Thoracic aorta (tissue), 2 donors: ENCODE results near the gene SLC36A4. TPM values are rescaled to one million over a fixed set of nuclear protein-coding genes. Genes with fewer than 3 reads are reported as not detected.

Experiments
- ATAC-seq: fragments of 150-250 bp; one replicate; pipeline ENCODE4 v1.8.0; 2017; ENCODE audit warnings: low read depth; ENCODE audit not compliant: insufficient number of reproducible peaks, low FRiP score
- DNase-seq: peaks from one replicate; pipeline ENCODE4 v3.0.0-alpha.2; 2020; ENCODE audit warnings: low spot score
- H3K27ac ChIP-seq, 2 donors: fragments of 200-600 bp; sonication (generic); 1 replicate in 1 of 2; 2 replicates in 1 of 2; pipeline ENCODE4 v1.5.1; 2016; ENCODE audit warnings: mild to moderate bottlenecking in 2 of 2, moderate library complexity in 2 of 2
- H3K27me3 ChIP-seq: fragments of 200-600 bp; sonication (generic); replicated peaks from 2 replicates; pipeline ENCODE4 v1.6.0; 2016; ENCODE audit warnings: mild to moderate bottlenecking; ENCODE audit not compliant: insufficient read depth
- H3K36me3 ChIP-seq: fragments of 200-600 bp; sonication (generic); one replicate; pipeline ENCODE4 v1.5.1; 2016
- H3K4me1 ChIP-seq, 2 donors: fragments of 200-600 bp; sonication (generic); 1 replicate in 1 of 2; 2 replicates in 1 of 2; pipeline versions ENCODE4 v1.5.1 to v1.6.0; 2016; ENCODE audit warnings: low read depth in 2 of 2, mild to moderate bottlenecking in 1 of 2; ENCODE audit not compliant: control insufficient read depth in 1 of 2
- H3K4me3 ChIP-seq: fragments of 200-600 bp; sonication (generic); 2 replicates; pipeline ENCODE4 v1.5.1; 2016; ENCODE audit warnings: mild to moderate bottlenecking
- H3K9me3 ChIP-seq: fragments of 200-600 bp; sonication (generic); 2 replicates; pipeline ENCODE4 v1.5.1; 2016
- total RNA-seq, 2 donors: library from RNA; depleted of rRNA; stranded (reverse); fragments of >200 nt; gene quantifications; one replicate each; pipeline versions ENCODE4 v1.1.0 to v1.2.3, GENCODE V29; 2016
- TF ChIP-seq, protein P1 (sequence below): fragments of 200-600 bp; sonication (generic); IDR thresholded peaks from one replicate; pipeline ENCODE4 v1.5.1; 2019; ENCODE audit warnings: antibody characterized with exemption

SLC36A4 gene
- total RNA-seq, 2 donors from 2014 or later: 8.5 to 27.2 TPM

DNA sequence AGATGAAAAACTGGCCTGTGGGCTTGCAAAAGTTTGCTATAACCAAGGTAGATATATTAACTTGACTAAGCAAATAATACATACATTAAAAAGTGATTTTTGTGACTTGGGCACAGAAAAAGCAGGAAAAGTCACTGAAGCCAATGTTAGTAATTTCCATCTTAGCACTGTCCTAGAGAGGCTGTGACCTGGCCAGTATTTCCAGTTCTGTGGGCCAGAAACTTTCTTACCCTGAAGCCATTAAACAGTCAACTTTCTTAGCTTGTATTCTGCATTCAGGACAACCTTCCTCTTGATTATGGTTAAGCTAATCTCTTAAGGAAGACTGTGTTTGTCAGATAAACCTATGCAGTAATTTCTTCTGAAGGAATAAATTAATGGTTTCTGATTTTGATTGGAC is 22.3 kb upstream of the SLC36A4 start:
- Histone ChIP-seq H3K36me3 (no peaks in the 10 kb centered on the region), H3K9me3 (no peaks in the 10 kb centered on the region), H3K27ac (no peak overlapping the region), H3K4me1 (no peaks in the 10 kb centered on the region), H3K4me3 (no peak overlapping the region), H3K27me3 (no peaks in the 10 kb centered on the region)
- DNase-seq (no peak), ATAC-seq (no peak)
- TF ChIP-seq, protein P1, sequence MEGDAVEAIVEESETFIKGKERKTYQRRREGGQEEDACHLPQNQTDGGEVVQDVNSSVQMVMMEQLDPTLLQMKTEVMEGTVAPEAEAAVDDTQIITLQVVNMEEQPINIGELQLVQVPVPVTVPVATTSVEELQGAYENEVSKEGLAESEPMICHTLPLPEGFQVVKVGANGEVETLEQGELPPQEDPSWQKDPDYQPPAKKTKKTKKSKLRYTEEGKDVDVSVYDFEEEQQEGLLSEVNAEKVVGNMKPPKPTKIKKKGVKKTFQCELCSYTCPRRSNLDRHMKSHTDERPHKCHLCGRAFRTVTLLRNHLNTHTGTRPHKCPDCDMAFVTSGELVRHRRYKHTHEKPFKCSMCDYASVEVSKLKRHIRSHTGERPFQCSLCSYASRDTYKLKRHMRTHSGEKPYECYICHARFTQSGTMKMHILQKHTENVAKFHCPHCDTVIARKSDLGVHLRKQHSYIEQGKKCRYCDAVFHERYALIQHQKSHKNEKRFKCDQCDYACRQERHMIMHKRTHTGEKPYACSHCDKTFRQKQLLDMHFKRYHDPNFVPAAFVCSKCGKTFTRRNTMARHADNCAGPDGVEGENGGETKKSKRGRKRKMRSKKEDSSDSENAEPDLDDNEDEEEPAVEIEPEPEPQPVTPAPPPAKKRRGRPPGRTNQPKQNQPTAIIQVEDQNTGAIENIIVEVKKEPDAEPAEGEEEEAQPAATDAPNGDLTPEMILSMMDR: no peak

- Histone ChIP-seq H3K4me1 (no peaks in the 10 kb centered on the region), H3K36me3 (no peaks in the 10 kb centered on the region)
- no peak for ATAC-seq
Measured at GRCh38 chr11:93219440-93219839, 21.6 kb upstream of the SLC36A4 start.

DNA sequence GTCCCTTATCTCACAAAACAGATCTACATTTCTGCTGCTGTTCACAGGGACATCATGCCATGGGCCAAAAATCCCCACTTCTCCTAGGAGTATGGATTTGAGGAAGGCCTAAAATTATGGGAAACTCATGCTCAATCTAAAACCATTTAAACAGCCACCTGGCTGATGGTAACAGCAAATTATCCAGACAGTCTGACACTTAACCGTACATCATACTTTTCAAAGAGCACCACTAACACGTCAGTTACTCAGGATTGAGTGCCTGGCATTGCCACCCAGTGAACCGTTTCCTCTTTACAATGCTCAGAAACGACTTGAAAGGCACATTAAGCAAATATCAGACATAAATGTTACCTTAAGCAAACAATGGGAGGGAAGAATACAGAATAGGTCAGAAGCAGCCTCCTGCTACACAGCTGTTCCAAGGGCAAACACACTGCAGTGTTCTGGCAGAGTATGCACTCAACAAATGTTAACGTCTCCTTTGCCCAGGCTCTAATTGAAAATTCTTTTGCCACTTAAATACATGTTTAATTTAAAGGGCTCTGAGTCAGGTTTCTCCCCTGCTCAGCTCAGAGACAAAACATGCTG is 18.8 kb upstream of the SLC36A4 start:
- no peaks in the 10 kb centered on the region for H3K27me3 ChIP-seq
- H3K9me3 ChIP-seq: no peaks in the 10 kb centered on the region
- H3K4me1 ChIP-seq: no peaks in the 10 kb centered on the region
- H3K4me3 ChIP-seq: no peak overlapping the region
- DNase-seq: no peak
- TF ChIP-seq, protein P1: no peak
- ATAC-seq: no peak
- H3K36me3 ChIP-seq: no peaks in the 10 kb centered on the region
- H3K27ac ChIP-seq: no peak overlapping the region

More at GRCh38 chr11:93219440-93219839, 21.6 kb upstream of the SLC36A4 start:
- Histone ChIP-seq H3K4me3 (no peak overlapping the region), H3K9me3 (no peaks in the 10 kb centered on the region), H3K27ac (no peak overlapping the region), H3K27me3 (no peaks in the 10 kb centered on the region)
- TF ChIP-seq, protein P1: no peak
- DNase-seq: no peak

DNA sequence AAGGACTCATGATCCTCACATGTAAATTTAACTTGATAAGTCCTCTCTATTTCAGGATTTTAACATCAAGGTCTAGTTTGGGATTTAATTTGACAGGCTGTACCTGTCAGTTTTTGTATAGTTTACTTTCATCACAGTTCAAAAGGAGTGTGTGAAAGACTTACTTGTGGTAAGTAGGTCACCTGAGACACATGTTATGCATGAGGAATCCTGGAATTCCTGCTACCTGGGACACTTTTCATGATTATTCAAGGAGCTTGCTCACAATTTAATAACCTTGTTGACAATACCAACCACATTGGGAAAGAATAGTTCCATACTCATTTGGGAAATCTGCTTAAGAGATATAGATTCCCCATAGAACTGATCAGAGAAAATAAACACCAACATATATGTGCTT is 15.8 kb upstream of the SLC36A4 start:
- Histone ChIP-seq H3K27me3 (no peaks in the 10 kb centered on the region), H3K9me3 (no peaks in the 10 kb centered on the region), H3K36me3 (no peaks in the 10 kb centered on the region), H3K4me1 (no peaks in the 10 kb centered on the region), H3K27ac (no peak overlapping the region), H3K4me3 (no peak overlapping the region)
- no peak for ATAC-seq
- TF ChIP-seq, protein P1: no peak
- no peak for DNase-seq

GRCh38 chr11:93212094-93212493 is 14.3 kb upstream of the SLC36A4 start:
- no peak for DNase-seq
- ATAC-seq: no peak
- H3K4me3 ChIP-seq: no peak overlapping the region
- TF ChIP-seq, protein P1: no peak
- no peaks in the 10 kb centered on the region for H3K27me3 ChIP-seq
- H3K27ac ChIP-seq: no peak overlapping the region
- H3K4me1 ChIP-seq: no peaks in the 10 kb centered on the region
- H3K36me3 ChIP-seq: no peaks in the 10 kb centered on the region
- H3K9me3 ChIP-seq: peaks cover 4% of the 10 kb centered on the region
